Fibroblast of lung (primary cell): ENCODE data around the gene COL26A1.

Experiments used
- EZH2 ChIP-seq: IDR thresholded peaks from 2 replicates; pipeline ENCODE4 v1.5.1; 2012; ENCODE audit warnings: low read length, control low read depth, mild to moderate bottlenecking; ENCODE audit errors: missing control alignments
- TF ChIP-seq, protein P1 (sequence below), 2 donors: IDR thresholded peaks in 1 of 2; conservative IDR thresholded peaks in 1 of 2; 1 replicate in 1 of 2; 2 replicates in 1 of 2; pipeline ENCODE4 v1.5.1; 2011 to 2012; ENCODE audit warnings: low read length in 2 of 2, control low read depth in 1 of 2, inconsistent platforms in 1 of 2, low read depth in 1 of 2, mild to moderate bottlenecking in 1 of 2

DNA sequence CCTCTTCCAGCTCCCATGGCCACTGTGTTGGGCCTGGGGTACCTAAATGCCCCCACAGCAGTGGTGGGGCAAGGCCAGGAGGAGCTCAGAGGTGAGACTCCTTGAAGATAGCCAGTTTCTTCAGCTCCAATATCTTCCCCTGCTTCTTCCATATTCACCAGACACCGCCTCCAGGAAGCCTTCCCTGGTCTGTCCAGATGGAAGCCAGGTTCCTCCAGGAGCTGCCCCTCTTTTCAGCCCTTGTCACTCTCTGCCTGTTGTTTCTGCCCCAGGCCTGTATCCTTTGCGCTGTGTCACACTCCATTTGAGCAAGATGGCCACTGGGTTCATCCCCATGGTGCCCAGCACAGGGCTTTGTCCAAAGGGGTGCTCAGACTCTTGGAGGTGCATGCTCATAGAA is 138.7 kb downstream of the COL26A1 start:
- TF ChIP-seq EZH2 = no peak
- TF ChIP-seq, protein P1, sequence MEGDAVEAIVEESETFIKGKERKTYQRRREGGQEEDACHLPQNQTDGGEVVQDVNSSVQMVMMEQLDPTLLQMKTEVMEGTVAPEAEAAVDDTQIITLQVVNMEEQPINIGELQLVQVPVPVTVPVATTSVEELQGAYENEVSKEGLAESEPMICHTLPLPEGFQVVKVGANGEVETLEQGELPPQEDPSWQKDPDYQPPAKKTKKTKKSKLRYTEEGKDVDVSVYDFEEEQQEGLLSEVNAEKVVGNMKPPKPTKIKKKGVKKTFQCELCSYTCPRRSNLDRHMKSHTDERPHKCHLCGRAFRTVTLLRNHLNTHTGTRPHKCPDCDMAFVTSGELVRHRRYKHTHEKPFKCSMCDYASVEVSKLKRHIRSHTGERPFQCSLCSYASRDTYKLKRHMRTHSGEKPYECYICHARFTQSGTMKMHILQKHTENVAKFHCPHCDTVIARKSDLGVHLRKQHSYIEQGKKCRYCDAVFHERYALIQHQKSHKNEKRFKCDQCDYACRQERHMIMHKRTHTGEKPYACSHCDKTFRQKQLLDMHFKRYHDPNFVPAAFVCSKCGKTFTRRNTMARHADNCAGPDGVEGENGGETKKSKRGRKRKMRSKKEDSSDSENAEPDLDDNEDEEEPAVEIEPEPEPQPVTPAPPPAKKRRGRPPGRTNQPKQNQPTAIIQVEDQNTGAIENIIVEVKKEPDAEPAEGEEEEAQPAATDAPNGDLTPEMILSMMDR (conservative IDR thresholded peaks at IDR 0.05 in 1 of 2, IDR thresholded peaks at IDR 0.05 in 1 of 2; ENCODE audit: low read depth in 1 of 2, low read length in 2 of 2) = no peak
